ENCODE measurements around the gene CD180. TPM values are rescaled to one million over a fixed set of nuclear protein-coding genes. Genes with fewer than 3 reads are reported as not detected.

CD180 gene
- total RNA-seq, 1 donor from 2014 or later: not detected

DNA sequence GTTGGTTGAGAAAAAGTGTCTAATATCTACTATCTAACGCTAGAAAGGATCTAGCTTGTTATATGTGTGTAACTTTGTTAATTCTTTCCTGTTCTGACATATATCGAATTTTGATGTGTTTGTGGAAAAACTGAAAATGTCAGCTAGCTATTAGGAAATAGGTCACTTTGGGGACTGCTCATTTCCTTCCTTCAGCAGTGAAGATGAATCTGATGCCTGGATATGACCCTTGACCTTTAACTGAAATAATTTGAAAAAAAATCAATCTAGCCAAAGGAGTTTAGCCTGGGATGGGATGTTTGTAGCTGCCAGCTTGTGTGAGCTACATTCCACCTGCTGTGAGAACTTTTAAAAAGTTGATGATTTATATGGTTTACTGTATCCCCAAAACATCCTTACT lies 66.8 kb downstream of the CD180 start:
- Mint-ChIP-seq H3K4me1 (ENCODE audit: low read depth) (peaks cover 2% of the 10 kb centered on the region), H3K9me3 (ENCODE audit: low read depth) (peaks cover 19% of the 10 kb centered on the region), H3K27me3 (no peaks in the 10 kb centered on the region), H3K4me3 (ENCODE audit: low read depth) (no peak overlapping the region), H3K36me3 (ENCODE audit: insufficient read depth) (peaks cover 37% of the 10 kb centered on the region), H3K27ac (no peak overlapping the region)
- no peak for DNase-seq (ENCODE audit: low spot score, unreplicated experiment)
- TF ChIP-seq, protein P1, sequence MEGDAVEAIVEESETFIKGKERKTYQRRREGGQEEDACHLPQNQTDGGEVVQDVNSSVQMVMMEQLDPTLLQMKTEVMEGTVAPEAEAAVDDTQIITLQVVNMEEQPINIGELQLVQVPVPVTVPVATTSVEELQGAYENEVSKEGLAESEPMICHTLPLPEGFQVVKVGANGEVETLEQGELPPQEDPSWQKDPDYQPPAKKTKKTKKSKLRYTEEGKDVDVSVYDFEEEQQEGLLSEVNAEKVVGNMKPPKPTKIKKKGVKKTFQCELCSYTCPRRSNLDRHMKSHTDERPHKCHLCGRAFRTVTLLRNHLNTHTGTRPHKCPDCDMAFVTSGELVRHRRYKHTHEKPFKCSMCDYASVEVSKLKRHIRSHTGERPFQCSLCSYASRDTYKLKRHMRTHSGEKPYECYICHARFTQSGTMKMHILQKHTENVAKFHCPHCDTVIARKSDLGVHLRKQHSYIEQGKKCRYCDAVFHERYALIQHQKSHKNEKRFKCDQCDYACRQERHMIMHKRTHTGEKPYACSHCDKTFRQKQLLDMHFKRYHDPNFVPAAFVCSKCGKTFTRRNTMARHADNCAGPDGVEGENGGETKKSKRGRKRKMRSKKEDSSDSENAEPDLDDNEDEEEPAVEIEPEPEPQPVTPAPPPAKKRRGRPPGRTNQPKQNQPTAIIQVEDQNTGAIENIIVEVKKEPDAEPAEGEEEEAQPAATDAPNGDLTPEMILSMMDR (IDR thresholded peaks at IDR 0.05; ENCODE audit: unreplicated experiment): no peak
